ENCODE data around the gene NRL.

- TF ChIP-seq, protein P1, sequence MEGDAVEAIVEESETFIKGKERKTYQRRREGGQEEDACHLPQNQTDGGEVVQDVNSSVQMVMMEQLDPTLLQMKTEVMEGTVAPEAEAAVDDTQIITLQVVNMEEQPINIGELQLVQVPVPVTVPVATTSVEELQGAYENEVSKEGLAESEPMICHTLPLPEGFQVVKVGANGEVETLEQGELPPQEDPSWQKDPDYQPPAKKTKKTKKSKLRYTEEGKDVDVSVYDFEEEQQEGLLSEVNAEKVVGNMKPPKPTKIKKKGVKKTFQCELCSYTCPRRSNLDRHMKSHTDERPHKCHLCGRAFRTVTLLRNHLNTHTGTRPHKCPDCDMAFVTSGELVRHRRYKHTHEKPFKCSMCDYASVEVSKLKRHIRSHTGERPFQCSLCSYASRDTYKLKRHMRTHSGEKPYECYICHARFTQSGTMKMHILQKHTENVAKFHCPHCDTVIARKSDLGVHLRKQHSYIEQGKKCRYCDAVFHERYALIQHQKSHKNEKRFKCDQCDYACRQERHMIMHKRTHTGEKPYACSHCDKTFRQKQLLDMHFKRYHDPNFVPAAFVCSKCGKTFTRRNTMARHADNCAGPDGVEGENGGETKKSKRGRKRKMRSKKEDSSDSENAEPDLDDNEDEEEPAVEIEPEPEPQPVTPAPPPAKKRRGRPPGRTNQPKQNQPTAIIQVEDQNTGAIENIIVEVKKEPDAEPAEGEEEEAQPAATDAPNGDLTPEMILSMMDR (conservative IDR thresholded peaks at IDR 0.05): no peak
- no peak for TF ChIP-seq ZFX (IDR thresholded peaks at IDR 0.05)
Measured at GRCh38 chr14:24078146-24078545, 36.6 kb downstream of the NRL start.
